HG02763 (cell line): ENCODE results near the gene RRP1B.
A peak's percentile ranks its signal among the peaks of the same experiment; 100 is the strongest.
"Not testable (repeated sequence)": the region's sequence is repeated elsewhere in the genome, so short reads cannot be mapped to it uniquely, and the experiment has no call there.

Source experiments
- ATAC-seq: cut with Tn5 transposase; IDR thresholded peaks from one replicate; pipeline ENCODE4 v1.9.1; 2021; ENCODE audit warnings: mild to moderate bottlenecking, moderate library complexity; ENCODE audit not compliant: unreplicated experiment

RRP1B gene

GRCh38 chr21:43699492-43699777 lies 40.1 kb downstream of the RRP1B start:
- ATAC-seq: not testable (repeated sequence)

- ATAC-seq: no peak
Observed at GRCh38 chr21:43699933-43700599, 40.7 kb downstream of the RRP1B start.

GRCh38 chr21:43701936-43702784 lies 42.8 kb downstream of the RRP1B start:
- ATAC-seq: no peak

GRCh38 chr21:43702785-43703034 lies 43.4 kb downstream of the RRP1B start:
- no peak for ATAC-seq

GRCh38 chr21:43703035-43703880 lies 43.9 kb downstream of the RRP1B start:
- ATAC-seq: no peak

- no peak for ATAC-seq
Observed at GRCh38 chr21:43707462-43707861, 48.1 kb downstream of the RRP1B start.

- ATAC-seq: no peak
Observed at GRCh38 chr21:43708745-43709381, 49.5 kb downstream of the RRP1B start.

- no peak for ATAC-seq
Observed at GRCh38 chr21:43712268-43712942, 53.0 kb downstream of the RRP1B start.

GRCh38 chr21:43713123-43713522 lies 53.8 kb downstream of the RRP1B start:
- ATAC-seq: not testable (repeated sequence)

- no peak for ATAC-seq
Observed at GRCh38 chr21:43716376-43717165, 57.2 kb downstream of the RRP1B start.

- ATAC-seq: no peak
Observed at GRCh38 chr21:43717166-43717853, 58.0 kb downstream of the RRP1B start.

GRCh38 chr21:43717967-43718871 lies 58.9 kb downstream of the RRP1B start:
- no peak for ATAC-seq

GRCh38 chr21:43718872-43719747 lies 59.8 kb downstream of the RRP1B start, which contains the start of gene PDXK:
Gene PDXK, plus strand, starts transcription at chr21:43719129. Its CDS starts 166 bp downstream, at chr21:43719295.
- ATAC-seq: peak; percentile 71

- ATAC-seq: peak; percentile 3
Observed at GRCh38 chr21:43719748-43720538, 60.6 kb downstream of the RRP1B start.

- no peak for ATAC-seq
Observed at GRCh38 chr21:43720539-43721166, 61.3 kb downstream of the RRP1B start.

GRCh38 chr21:43721206-43721605 lies 61.8 kb downstream of the RRP1B start:
- no peak for ATAC-seq
